ENCODE data around the gene ILKAP.

GRCh38 chr2:238207006-238207405, 3.5 kb upstream of the ILKAP start:
- no peak for TF ChIP-seq CTCF (IDR thresholded peaks at IDR 0.05)
- no peak for TF ChIP-seq POLR2A (IDR thresholded peaks at IDR 0.05)
